ENCODE measurements around the gene PAPLN.

Gene PAPLN

DNA sequence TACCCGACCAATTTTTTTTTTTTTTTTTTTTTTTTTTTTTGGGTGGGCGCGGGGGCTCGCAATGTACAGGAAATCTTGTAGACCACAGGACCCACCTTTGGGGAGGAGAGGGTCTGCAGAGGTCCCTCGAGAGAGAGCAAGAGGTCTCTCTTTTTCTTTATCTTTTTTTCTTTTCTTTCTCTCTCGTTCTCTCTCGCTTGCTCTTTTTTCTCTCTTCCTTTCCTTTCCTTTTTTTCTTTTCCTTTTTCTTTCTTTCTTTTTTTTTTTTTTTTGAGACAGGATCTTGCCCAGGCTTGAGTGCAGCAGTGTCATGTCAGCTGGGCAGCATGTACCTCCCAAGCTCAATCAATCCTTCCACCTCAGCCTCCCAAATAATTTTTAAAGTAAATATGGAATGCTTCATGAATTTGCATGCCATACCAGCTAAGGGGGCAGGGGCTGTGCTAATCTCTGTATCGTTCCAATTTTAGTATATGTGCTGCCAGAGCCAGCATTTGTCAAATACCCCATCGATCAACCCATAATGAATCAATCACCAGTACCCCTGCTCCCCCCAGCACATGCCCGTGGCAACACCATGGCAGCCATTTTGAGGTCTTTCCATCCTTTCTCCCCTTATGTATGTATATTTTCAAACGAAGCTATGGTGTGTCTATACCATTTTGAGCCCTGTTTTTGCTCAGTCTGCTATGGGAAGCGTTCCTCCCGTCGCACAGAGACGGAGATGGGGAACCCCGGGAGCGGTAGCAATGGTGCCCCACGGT lies 9.3 kb downstream of the PAPLN start:
- Histone ChIP-seq H3K23ac (ENCODE audit: low read length) (no peak overlapping the region), H3K18ac (ENCODE audit: low read length) (no peak overlapping the region), H3K14ac (ENCODE audit: low read length) (no peak overlapping the region), H2BK12ac (ENCODE audit: low read length) (no peak overlapping the region), H3K4me3 (ENCODE audit: low read depth, low read length) (no peak overlapping the region), H4K12ac (ENCODE audit: low read depth, low read length) (no peak overlapping the region), H3K4ac (ENCODE audit: low read depth, low read length) (no peak overlapping the region), H3K9ac (ENCODE audit: low read length) (no peak overlapping the region), H3K9me3 (ENCODE audit: insufficient read depth, low read depth, low read length) (no peaks in the 10 kb centered on the region), H3K27me3 (ENCODE audit: insufficient read depth, low read length) (no peaks in the 10 kb centered on the region), H3K4me1 (ENCODE audit: control insufficient read depth in 1 of 2, insufficient read depth in 2 of 2, low read length in 2 of 2) (no peaks in the 10 kb centered on the region), H4K8ac (ENCODE audit: low read depth, low read length) (no peak overlapping the region), H2BK120ac (ENCODE audit: insufficient read depth, low read length, poor library complexity) (no peak overlapping the region), H4K91ac (ENCODE audit: low read depth, low read length) (no peak overlapping the region), H3K79me2 (ENCODE audit: control insufficient read depth, insufficient read depth, low read length, poor library complexity) (no peaks in the 10 kb centered on the region), H3K79me1 (ENCODE audit: low read length) (no peaks in the 10 kb centered on the region), H3K36me3 (ENCODE audit: control insufficient read depth in 1 of 2, insufficient read depth in 2 of 2, low read length in 2 of 2) (no peaks in the 10 kb centered on the region), H3K4me2 (ENCODE audit: low read length) (no peak overlapping the region), H3K27ac (ENCODE audit: low read depth, low read length) (no peak overlapping the region), H2BK5ac (ENCODE audit: low read depth, low read length, poor library complexity) (no peak overlapping the region), H2AFZ (ENCODE audit: insufficient read depth, low read length, poor library complexity) (no peak overlapping the region), H2AK5ac (ENCODE audit: low read length) (no peak overlapping the region)
- WGBS (ENCODE audit: extremely low coverage, insufficient coverage, insufficient read length): no CpG with 5 or more reads among the region's 18 CpGs
- DNase-seq: no peak

DNA sequence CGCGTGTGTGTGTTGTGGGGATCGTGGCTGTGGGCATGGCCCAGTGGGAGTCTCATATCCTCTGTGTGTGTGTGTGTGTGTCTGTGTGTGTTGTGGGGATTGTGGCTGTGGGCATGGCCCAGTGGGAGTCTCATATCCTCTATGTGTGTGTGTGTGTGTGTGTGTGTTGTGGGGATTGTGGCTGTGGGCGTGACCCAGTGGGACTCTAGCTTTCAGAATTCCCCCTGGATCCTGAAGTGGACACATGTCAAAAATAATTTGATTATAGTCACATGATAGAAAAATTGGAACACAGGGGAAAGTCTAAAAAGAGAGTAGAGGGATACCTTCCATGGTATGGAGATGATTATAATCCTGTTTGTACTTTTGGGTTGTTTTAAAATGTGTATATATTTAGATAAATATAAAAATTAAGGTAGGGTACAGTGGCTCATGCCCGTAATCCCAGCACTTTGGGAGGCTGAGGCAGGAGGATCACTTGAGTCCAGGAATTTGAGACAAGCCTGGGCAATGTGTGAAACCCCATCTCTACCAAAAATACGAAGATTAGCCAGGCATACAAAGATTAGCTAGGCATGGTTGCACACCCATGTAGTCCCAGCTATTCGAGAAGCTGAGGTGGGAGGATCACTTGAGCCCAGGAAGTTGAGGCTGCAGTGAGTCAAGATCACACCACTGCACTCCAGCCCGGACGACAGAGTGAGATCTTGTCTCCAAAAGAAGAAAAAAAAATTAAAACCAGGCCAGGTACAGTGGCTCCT lies 11.0 kb downstream of the PAPLN start:
- Histone ChIP-seq H3K79me2 (ENCODE audit: control insufficient read depth, insufficient read depth, low read length, poor library complexity) (no peaks in the 10 kb centered on the region), H4K12ac (ENCODE audit: low read depth, low read length) (no peak overlapping the region), H2BK5ac (ENCODE audit: low read depth, low read length, poor library complexity) (no peak overlapping the region), H3K4ac (ENCODE audit: low read depth, low read length) (no peak overlapping the region), H3K4me1 (ENCODE audit: control insufficient read depth in 1 of 2, insufficient read depth in 2 of 2, low read length in 2 of 2) (no peaks in the 10 kb centered on the region), H3K14ac (ENCODE audit: low read length) (no peak overlapping the region), H3K27ac (ENCODE audit: low read depth, low read length) (no peak overlapping the region), H3K18ac (ENCODE audit: low read length) (no peak overlapping the region), H4K8ac (ENCODE audit: low read depth, low read length) (no peak overlapping the region), H2AK5ac (ENCODE audit: low read length) (no peak overlapping the region), H3K27me3 (ENCODE audit: insufficient read depth, low read length) (no peaks in the 10 kb centered on the region), H2BK120ac (ENCODE audit: insufficient read depth, low read length, poor library complexity) (no peak overlapping the region), H3K23ac (ENCODE audit: low read length) (no peak overlapping the region), H3K9ac (ENCODE audit: low read length) (no peak overlapping the region), H2AFZ (ENCODE audit: insufficient read depth, low read length, poor library complexity) (no peak overlapping the region), H4K91ac (ENCODE audit: low read depth, low read length) (no peak overlapping the region), H3K4me2 (ENCODE audit: low read length) (no peak overlapping the region), H2BK12ac (ENCODE audit: low read length) (no peak overlapping the region), H3K9me3 (ENCODE audit: insufficient read depth, low read depth, low read length) (no peaks in the 10 kb centered on the region), H3K4me3 (ENCODE audit: low read depth, low read length) (no peak overlapping the region), H3K79me1 (ENCODE audit: low read length) (no peaks in the 10 kb centered on the region), H3K36me3 (ENCODE audit: control insufficient read depth in 1 of 2, insufficient read depth in 2 of 2, low read length in 2 of 2) (no peaks in the 10 kb centered on the region)
- no CpG with 5 or more reads among the region's 9 CpGs for WGBS (ENCODE audit: extremely low coverage, insufficient coverage, insufficient read length)
- DNase-seq: no peak

DNA sequence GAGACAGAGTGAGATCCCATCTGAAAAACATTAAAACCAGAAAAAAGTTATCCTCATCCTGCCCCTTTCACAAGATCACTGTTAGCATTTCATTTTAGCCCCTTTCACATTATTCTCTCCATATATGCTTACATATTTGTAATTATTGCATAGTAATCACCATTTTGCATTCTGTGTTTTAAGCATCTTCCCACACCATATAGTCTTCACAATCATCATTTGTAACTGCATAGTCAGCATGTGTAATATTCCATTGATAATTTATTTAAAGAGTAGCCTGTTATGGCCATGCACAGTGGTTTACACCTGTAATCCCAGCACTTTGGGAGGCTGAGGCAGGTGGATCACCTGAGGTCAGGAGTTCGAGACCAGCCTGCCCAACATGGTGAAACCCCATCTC lies 11.8 kb downstream of the PAPLN start:
- no peak overlapping the region for H3K27ac ChIP-seq (ENCODE audit: low read depth, low read length)
- H2AK5ac ChIP-seq (ENCODE audit: low read length): no peak overlapping the region
- H4K91ac ChIP-seq (ENCODE audit: low read depth, low read length): no peak overlapping the region
- H3K79me2 ChIP-seq (ENCODE audit: control insufficient read depth, insufficient read depth, low read length, poor library complexity): no peaks in the 10 kb centered on the region
- no peaks in the 10 kb centered on the region for H3K36me3 ChIP-seq (ENCODE audit: control insufficient read depth in 1 of 2, insufficient read depth in 2 of 2, low read length in 2 of 2)
- no peak overlapping the region for H3K18ac ChIP-seq (ENCODE audit: low read length)
- H3K27me3 ChIP-seq (ENCODE audit: insufficient read depth, low read length): no peaks in the 10 kb centered on the region
- H3K9ac ChIP-seq (ENCODE audit: low read length): no peak overlapping the region
- H2AFZ ChIP-seq (ENCODE audit: insufficient read depth, low read length, poor library complexity): no peak overlapping the region
- no peak overlapping the region for H4K8ac ChIP-seq (ENCODE audit: low read depth, low read length)
- H3K9me3 ChIP-seq (ENCODE audit: insufficient read depth, low read depth, low read length): no peaks in the 10 kb centered on the region
- H3K79me1 ChIP-seq (ENCODE audit: low read length): no peaks in the 10 kb centered on the region
- H2BK120ac ChIP-seq (ENCODE audit: insufficient read depth, low read length, poor library complexity): no peak overlapping the region
- no peak for DNase-seq
- no peak overlapping the region for H3K23ac ChIP-seq (ENCODE audit: low read length)
- WGBS (ENCODE audit: extremely low coverage, insufficient coverage, insufficient read length): no CpG with 5 or more reads among the region's 1 CpG
- no peaks in the 10 kb centered on the region for H3K4me1 ChIP-seq (ENCODE audit: control insufficient read depth in 1 of 2, insufficient read depth in 2 of 2, low read length in 2 of 2)
- H3K4me3 ChIP-seq (ENCODE audit: low read depth, low read length): no peak overlapping the region
- H2BK12ac ChIP-seq (ENCODE audit: low read length): no peak overlapping the region
- no peak overlapping the region for H2BK5ac ChIP-seq (ENCODE audit: low read depth, low read length, poor library complexity)
- H4K12ac ChIP-seq (ENCODE audit: low read depth, low read length): no peak overlapping the region
- no peak overlapping the region for H3K4me2 ChIP-seq (ENCODE audit: low read length)
- H3K4ac ChIP-seq (ENCODE audit: low read depth, low read length): no peak overlapping the region
- H3K14ac ChIP-seq (ENCODE audit: low read length): no peak overlapping the region

DNA sequence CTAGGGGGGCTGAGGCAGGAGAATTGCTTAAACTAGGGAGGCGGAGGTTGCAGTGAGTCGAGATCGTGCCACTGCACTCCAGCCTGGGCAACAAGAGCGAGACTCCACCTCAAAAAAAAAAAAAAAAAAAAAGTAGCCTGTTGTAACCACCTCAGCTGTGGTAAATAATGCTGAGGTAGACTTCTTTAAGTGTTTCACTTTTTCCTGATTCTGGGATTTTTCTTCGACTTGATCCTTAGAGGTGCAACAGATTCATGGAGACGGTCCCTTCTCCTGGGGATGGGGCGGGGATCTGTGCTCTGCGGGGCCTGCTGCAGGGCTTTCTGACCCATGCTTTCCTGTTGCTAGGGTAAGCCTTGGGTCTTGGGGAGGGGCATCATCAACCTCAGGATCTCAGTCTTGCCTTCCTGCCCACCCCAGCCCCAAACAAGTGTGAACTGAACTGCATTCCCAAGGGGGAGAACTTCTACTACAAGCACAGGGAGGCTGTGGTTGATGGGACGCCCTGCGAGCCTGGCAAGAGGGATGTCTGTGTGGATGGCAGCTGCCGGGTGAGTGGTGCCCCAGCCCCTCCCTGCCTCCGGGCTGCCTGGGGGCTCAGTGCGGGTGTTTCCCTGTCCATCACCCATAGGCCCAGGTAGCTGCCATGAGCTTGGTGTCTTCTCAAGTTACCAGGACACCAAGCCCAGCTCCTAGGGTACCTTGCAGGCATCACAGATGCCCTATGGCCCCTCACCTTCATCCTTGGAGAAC lies 12.4 kb downstream of the PAPLN start:
- H2AFZ ChIP-seq (ENCODE audit: insufficient read depth, low read length, poor library complexity): no peak overlapping the region
- H3K4me2 ChIP-seq (ENCODE audit: low read length): no peak overlapping the region
- no peaks in the 10 kb centered on the region for H3K79me2 ChIP-seq (ENCODE audit: control insufficient read depth, insufficient read depth, low read length, poor library complexity)
- no peaks in the 10 kb centered on the region for H3K36me3 ChIP-seq (ENCODE audit: control insufficient read depth in 1 of 2, insufficient read depth in 2 of 2, low read length in 2 of 2)
- H4K91ac ChIP-seq (ENCODE audit: low read depth, low read length): no peak overlapping the region
- no peak overlapping the region for H4K12ac ChIP-seq (ENCODE audit: low read depth, low read length)
- no CpG with 5 or more reads among the region's 13 CpGs for WGBS (ENCODE audit: extremely low coverage, insufficient coverage, insufficient read length)
- no peak overlapping the region for H3K14ac ChIP-seq (ENCODE audit: low read length)
- no peaks in the 10 kb centered on the region for H3K79me1 ChIP-seq (ENCODE audit: low read length)
- no peak overlapping the region for H3K18ac ChIP-seq (ENCODE audit: low read length)
- H4K8ac ChIP-seq (ENCODE audit: low read depth, low read length): no peak overlapping the region
- no peak overlapping the region for H3K4me3 ChIP-seq (ENCODE audit: low read depth, low read length)
- H3K27me3 ChIP-seq (ENCODE audit: insufficient read depth, low read length): no peaks in the 10 kb centered on the region
- no peak overlapping the region for H3K4ac ChIP-seq (ENCODE audit: low read depth, low read length)
- no peak overlapping the region for H2BK12ac ChIP-seq (ENCODE audit: low read length)
- H3K4me1 ChIP-seq (ENCODE audit: control insufficient read depth in 1 of 2, insufficient read depth in 2 of 2, low read length in 2 of 2): no peaks in the 10 kb centered on the region
- H3K23ac ChIP-seq (ENCODE audit: low read length): no peak overlapping the region
- no peaks in the 10 kb centered on the region for H3K9me3 ChIP-seq (ENCODE audit: insufficient read depth, low read depth, low read length)
- no peak overlapping the region for H2BK120ac ChIP-seq (ENCODE audit: insufficient read depth, low read length, poor library complexity)
- H3K27ac ChIP-seq (ENCODE audit: low read depth, low read length): no peak overlapping the region
- no peak overlapping the region for H2AK5ac ChIP-seq (ENCODE audit: low read length)
- DNase-seq: no peak
- no peak overlapping the region for H2BK5ac ChIP-seq (ENCODE audit: low read depth, low read length, poor library complexity)
- no peak overlapping the region for H3K9ac ChIP-seq (ENCODE audit: low read length)

All from trophoblast cell (in vitro differentiated cells and primary cell).